Panc1 (cell line): ENCODE measurements around the gene FAM114A2. TPM values are rescaled to one million over a fixed set of nuclear protein-coding genes. Genes with fewer than 3 reads are reported as not detected.

ENCODE experiments used
- ATAC-seq: fragments of 200-7000 bp; cut with Tn5 transposase; 2 replicates; pipeline ENCODE4 v1.9.1; 2020; ENCODE audit warnings: mild to moderate bottlenecking, moderate library complexity
- BruUV-seq: library from RNA; stranded (reverse); fragments of 400-500 nt; replicated peaks from 2 replicates; lab custom pipeline; 2021; lab: Mats Ljungman, UMichigan
- CTCF ChIA-PET: fragments of 300-600 bp; sonication (Branson Sonifier 250); formaldehyde crosslinking; loops from one replicate; lab custom pipeline; 2022; ENCODE audit warnings: antibody characterized with exemption; lab: Charles Lee
- POLR2A ChIA-PET: fragments of 300-600 bp; sonication (Branson Sonifier 250); formaldehyde crosslinking; loops from one replicate; lab custom pipeline; 2022; ENCODE audit warnings: antibody characterized with exemption; lab: Charles Lee
- DNase-seq: peaks from one replicate; pipeline ENCODE4 v3.0.0-alpha.2; 2010; ENCODE audit warnings: low read depth, low spot score
- H3K27ac ChIP-seq: 2 replicates; pipeline ENCODE4 v1.5.1; 2011; ENCODE audit warnings: mild to moderate bottlenecking, low read length, inconsistent platforms
- H3K27me3 ChIP-seq: fragments of 200-500 bp; sonication (Bioruptor generic); 2 replicates; pipeline ENCODE4 v1.6.0; 2014; ENCODE audit warnings: low read length, inconsistent platforms; ENCODE audit not compliant: control insufficient read depth, insufficient read depth
- H3K36me3 ChIP-seq: fragments of 200-500 bp; sonication (Bioruptor generic); 2 replicates; pipeline ENCODE4 v1.5.1; 2014; ENCODE audit warnings: inconsistent platforms, mild to moderate bottlenecking, low read length, moderate library complexity; ENCODE audit not compliant: control insufficient read depth, insufficient read depth
- H3K4me1 ChIP-seq: 2 replicates; pipeline ENCODE4 v1.5.1; 2011; ENCODE audit warnings: inconsistent platforms, mild to moderate bottlenecking, low read length, moderate library complexity; ENCODE audit not compliant: control insufficient read depth, insufficient read depth
- H3K4me3 ChIP-seq, 2 experiments: 2 replicates each; pipeline ENCODE4 v1.5.1; 2011 to 2012; ENCODE audit warnings: low read depth in 2 of 2, low read length in 2 of 2, mild to moderate bottlenecking in 2 of 2, inconsistent platforms in 1 of 2, moderate library complexity in 1 of 2
- H3K9me3 ChIP-seq: fragments of 200-500 bp; sonication (Bioruptor generic); 2 replicates; pipeline ENCODE4 v1.5.1; 2014; ENCODE audit warnings: low read depth, mild to moderate bottlenecking, inconsistent platforms, low read length, moderate library complexity; ENCODE audit not compliant: control insufficient read depth, insufficient read depth
- POLR2AphosphoS5 ChIP-seq: IDR thresholded peaks from 2 replicates; pipeline ENCODE4 v1.6.1; 2012; ENCODE audit warnings: mild to moderate bottlenecking, low read depth, low read length, moderate library complexity
- SIN3A ChIP-seq: IDR thresholded peaks from 2 replicates; pipeline ENCODE4 v1.6.1; 2012; ENCODE audit warnings: low read depth, mild to moderate bottlenecking, low read length, moderate library complexity, borderline replicate concordance; ENCODE audit not compliant: insufficient read depth
- TCF7L2 ChIP-seq: IDR thresholded peaks from 2 replicates; pipeline ENCODE4 v1.6.1; 2011; ENCODE audit warnings: mild to moderate bottlenecking, low read depth, low read length, inconsistent platforms
- in situ Hi-C: cut with HindIII; loops from 2 replicates; pipeline ENCODE4 v1.10.0; 2016; ENCODE audit warnings: low sequenced_read_pairs, low pct_unique_long_range_greater_than_20kb
- intact Hi-C: fragments of 100-400 bp; cut with micrococcal nuclease; formaldehyde crosslinking; loops from one replicate; pipeline ENCODE4 v1.10.0; 2022; ENCODE audit not compliant: unreplicated experiment
- total RNA-seq: library from RNA; stranded (reverse); gene quantifications from one replicate; pipeline ENCODE4 v1.2.1, GENCODE V29; 2021; ENCODE audit not compliant: unreplicated experiment
- TF ChIP-seq, protein P1 (sequence below), 2 experiments: IDR thresholded peaks; 2 replicates each; pipeline ENCODE4 v1.6.1; 2011 to 2012; ENCODE audit warnings: low read depth in 2 of 2, control low read depth in 1 of 2, low read length in 1 of 2, mild to moderate bottlenecking in 1 of 2, moderate library complexity in 1 of 2; ENCODE audit not compliant: insufficient read depth in 1 of 2
- TF ChIP-seq, protein P2 (sequence below): fragments of 450-650 bp; IDR thresholded peaks from 2 replicates; pipeline ENCODE4 v1.5.1; 2017; ENCODE audit warnings: mild to moderate bottlenecking

FAM114A2 gene
- total RNA-seq, 1 experiment from 2014 or later: 20.7 TPM

GRCh38 chr5:154010660-154011059 lies 28.1 kb downstream of the FAM114A2 start:
- POLR2A ChIA-PET: no interaction called here
- BruUV-seq: no TSS peak
- Histone ChIP-seq H3K27ac (no peak overlapping the region), H3K4me1 (no peaks in the 10 kb centered on the region), H3K9me3 (no peaks in the 10 kb centered on the region), H3K4me3 (no peak overlapping the region), H3K27me3 (no peaks in the 10 kb centered on the region), H3K36me3 (no peaks in the 10 kb centered on the region)
- ATAC-seq (no peak), DNase-seq (no peak)
- CTCF ChIA-PET: no interaction called here
- in situ Hi-C loops: no loop called here
- intact Hi-C loops: no loop called here
- TF ChIP-seq, protein P1, sequence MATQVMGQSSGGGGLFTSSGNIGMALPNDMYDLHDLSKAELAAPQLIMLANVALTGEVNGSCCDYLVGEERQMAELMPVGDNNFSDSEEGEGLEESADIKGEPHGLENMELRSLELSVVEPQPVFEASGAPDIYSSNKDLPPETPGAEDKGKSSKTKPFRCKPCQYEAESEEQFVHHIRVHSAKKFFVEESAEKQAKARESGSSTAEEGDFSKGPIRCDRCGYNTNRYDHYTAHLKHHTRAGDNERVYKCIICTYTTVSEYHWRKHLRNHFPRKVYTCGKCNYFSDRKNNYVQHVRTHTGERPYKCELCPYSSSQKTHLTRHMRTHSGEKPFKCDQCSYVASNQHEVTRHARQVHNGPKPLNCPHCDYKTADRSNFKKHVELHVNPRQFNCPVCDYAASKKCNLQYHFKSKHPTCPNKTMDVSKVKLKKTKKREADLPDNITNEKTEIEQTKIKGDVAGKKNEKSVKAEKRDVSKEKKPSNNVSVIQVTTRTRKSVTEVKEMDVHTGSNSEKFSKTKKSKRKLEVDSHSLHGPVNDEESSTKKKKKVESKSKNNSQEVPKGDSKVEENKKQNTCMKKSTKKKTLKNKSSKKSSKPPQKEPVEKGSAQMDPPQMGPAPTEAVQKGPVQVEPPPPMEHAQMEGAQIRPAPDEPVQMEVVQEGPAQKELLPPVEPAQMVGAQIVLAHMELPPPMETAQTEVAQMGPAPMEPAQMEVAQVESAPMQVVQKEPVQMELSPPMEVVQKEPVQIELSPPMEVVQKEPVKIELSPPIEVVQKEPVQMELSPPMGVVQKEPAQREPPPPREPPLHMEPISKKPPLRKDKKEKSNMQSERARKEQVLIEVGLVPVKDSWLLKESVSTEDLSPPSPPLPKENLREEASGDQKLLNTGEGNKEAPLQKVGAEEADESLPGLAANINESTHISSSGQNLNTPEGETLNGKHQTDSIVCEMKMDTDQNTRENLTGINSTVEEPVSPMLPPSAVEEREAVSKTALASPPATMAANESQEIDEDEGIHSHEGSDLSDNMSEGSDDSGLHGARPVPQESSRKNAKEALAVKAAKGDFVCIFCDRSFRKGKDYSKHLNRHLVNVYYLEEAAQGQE (IDR thresholded peaks at IDR 0.05; ENCODE audit: insufficient read depth in 1 of 2, low read depth in 2 of 2, low read length in 1 of 2): no peak

DNA sequence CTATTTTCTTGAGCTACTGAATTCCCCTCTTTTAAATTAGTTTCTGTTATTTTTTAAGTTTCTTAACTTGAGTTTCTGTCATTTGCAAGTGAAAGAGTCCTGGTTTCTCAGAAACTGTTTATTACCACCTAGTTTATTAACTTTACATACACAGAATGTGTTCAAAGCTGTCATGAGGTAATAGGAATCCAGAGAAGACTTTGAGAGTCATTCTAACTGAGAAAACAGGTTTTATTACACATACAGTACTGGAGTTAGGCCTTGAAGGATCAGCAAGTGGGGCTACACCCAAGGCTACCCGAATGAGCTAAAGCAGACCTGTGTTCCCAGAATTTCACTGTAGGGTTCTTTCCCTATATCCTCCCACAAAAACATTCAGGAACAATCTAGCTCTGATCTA lies 33.1 kb downstream of the FAM114A2 start:
- H3K9me3 ChIP-seq: no peaks in the 10 kb centered on the region
- TF ChIP-seq TCF7L2: no peak
- ChIA-PET CTCF (no interaction called here), POLR2A (interaction anchor here (0.6 kb wide), 1 partner anchor 559 kb away, joined by 5 read pairs; no protein-coding TSS in a partner anchor)
- in situ Hi-C loops (no loop called here), intact Hi-C loops (no loop called here)
- no peak overlapping the region for H3K27ac ChIP-seq
- ATAC-seq (no peak), DNase-seq (no peak)
- H3K4me1 ChIP-seq: no peaks in the 10 kb centered on the region
- H3K36me3 ChIP-seq: no peaks in the 10 kb centered on the region
- BruUV-seq: no TSS peak
- no peak overlapping the region for H3K4me3 ChIP-seq
- no peaks in the 10 kb centered on the region for H3K27me3 ChIP-seq

DNA sequence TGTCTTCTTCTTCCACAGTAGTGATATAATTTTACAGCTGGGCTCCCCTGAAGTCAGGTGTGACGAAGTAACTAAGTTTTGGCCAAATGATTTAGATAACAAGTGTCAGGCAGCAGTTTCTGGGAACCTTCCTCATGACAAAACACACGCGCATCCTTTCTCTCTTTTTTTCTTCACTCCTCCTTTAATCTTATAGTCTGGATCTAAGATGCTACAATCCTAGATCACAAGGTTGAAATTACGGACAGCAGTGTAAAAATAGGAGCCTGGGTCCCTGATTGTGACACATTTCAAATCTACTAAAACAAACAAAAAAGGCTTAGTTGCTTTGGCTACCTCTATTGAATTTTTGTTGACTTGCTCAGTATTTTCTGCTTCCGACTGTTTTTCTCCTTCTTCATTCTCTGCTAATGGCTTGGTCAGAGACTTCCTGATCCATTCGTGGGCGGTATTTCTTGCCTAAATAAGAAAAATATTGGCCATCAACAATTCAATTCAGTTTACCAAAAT lies 36.1 kb downstream of the FAM114A2 start:
- no TSS peak for BruUV-seq
- Histone ChIP-seq H3K4me3 (no peak overlapping the region), H3K27ac (no peak overlapping the region), H3K9me3 (no peaks in the 10 kb centered on the region), H3K4me1 (no peaks in the 10 kb centered on the region), H3K36me3 (no peaks in the 10 kb centered on the region), H3K27me3 (no peaks in the 10 kb centered on the region)
- ChIA-PET POLR2A (no interaction called here), CTCF (no interaction called here)
- DNase-seq (no peak), ATAC-seq (no peak)
- intact Hi-C loops (no loop called here), in situ Hi-C loops (no loop called here)
- TF ChIP-seq, protein P1 (IDR thresholded peaks at IDR 0.05; ENCODE audit: insufficient read depth in 1 of 2, low read depth in 2 of 2, low read length in 1 of 2): no peak
- TF ChIP-seq SIN3A (no peak), POLR2AphosphoS5 (no peak), TCF7L2 (no peak)
- TF ChIP-seq, protein P2, sequence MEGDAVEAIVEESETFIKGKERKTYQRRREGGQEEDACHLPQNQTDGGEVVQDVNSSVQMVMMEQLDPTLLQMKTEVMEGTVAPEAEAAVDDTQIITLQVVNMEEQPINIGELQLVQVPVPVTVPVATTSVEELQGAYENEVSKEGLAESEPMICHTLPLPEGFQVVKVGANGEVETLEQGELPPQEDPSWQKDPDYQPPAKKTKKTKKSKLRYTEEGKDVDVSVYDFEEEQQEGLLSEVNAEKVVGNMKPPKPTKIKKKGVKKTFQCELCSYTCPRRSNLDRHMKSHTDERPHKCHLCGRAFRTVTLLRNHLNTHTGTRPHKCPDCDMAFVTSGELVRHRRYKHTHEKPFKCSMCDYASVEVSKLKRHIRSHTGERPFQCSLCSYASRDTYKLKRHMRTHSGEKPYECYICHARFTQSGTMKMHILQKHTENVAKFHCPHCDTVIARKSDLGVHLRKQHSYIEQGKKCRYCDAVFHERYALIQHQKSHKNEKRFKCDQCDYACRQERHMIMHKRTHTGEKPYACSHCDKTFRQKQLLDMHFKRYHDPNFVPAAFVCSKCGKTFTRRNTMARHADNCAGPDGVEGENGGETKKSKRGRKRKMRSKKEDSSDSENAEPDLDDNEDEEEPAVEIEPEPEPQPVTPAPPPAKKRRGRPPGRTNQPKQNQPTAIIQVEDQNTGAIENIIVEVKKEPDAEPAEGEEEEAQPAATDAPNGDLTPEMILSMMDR: no peak
